ENCODE measurements around the gene SCGB1A1. TPM values are rescaled to one million over a fixed set of nuclear protein-coding genes. Genes with fewer than 3 reads are reported as not detected.
A peak's percentile ranks its signal among the peaks of the same experiment; 100 is the strongest.
"Not testable (repeated sequence)": the region's sequence is repeated elsewhere in the genome, so short reads cannot be mapped to it uniquely, and the experiment has no call there.

Gene SCGB1A1
- polyA plus RNA-seq, 4 donors = 4.6 to 11.2 TPM; not detected in 2

DNA sequence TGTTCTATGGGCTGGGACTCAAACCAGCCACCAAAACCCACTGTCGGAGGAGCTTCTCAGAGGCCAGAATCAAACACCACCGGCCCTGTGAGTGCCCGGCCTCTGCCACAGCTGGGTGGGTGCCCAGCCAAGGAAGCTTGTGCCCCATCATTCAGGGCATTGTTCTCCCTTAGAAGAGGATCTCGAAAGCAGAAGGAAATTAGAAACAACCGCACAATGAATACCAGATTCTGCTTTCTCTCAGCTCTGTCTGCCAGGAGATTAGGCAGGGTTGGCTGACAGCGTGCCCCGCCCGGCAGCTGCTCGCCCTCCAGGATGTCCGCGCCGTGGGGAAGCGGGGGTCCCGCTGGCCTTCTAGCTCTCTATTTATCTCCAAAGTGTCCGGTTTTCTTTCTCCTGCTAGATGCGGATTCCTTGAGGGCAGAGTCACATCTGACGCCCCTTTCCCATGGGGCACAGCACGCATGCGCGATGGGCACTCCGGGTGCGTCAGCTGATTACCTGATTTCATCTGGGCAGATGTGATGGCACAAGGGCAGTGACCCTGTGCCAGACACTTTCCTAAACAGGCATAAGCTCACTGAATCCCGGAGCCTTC lies 25.5 kb downstream of the SCGB1A1 start:
- no peaks in the 10 kb centered on the region for H3K36me3 ChIP-seq (ENCODE audit: control insufficient read depth in 3 of 3, insufficient read depth in 2 of 3, low read depth in 1 of 3, low read length in 3 of 3)
- no peaks in the 10 kb centered on the region for H3K27me3 ChIP-seq (ENCODE audit: control insufficient read depth in 3 of 3, insufficient read depth in 3 of 3, low read length in 3 of 3)
- H3K27ac ChIP-seq (ENCODE audit: low read depth in 1 of 3, low read length in 2 of 3) = peak overlapping the region; percentile 47 to 88 (median 66)
- FAIRE-seq = no peak
- H3K4me3 ChIP-seq (ENCODE audit: low read depth in 1 of 3, low read length in 3 of 3) = peak overlapping the region in 2 of 3 donors; percentile 10 to 18
- no peaks in the 10 kb centered on the region for H3K9me3 ChIP-seq (ENCODE audit: control insufficient read depth in 2 of 2, insufficient read depth in 1 of 2, low read depth in 1 of 2, low read length in 1 of 2)
- 30 to 45% (median 42%) methylated on average over 22 to 23 of the region's 23 CpGs for WGBS, 3 donors
- H3K4me1 ChIP-seq (ENCODE audit: control insufficient read depth in 3 of 3, insufficient read depth in 2 of 3, low read depth in 1 of 3, low read length in 2 of 3) = peaks cover 0 to 36% (median 7%) of the 10 kb centered on the region in 3 donors
- peak; percentile 51 to 75 for DNase-seq

DNA sequence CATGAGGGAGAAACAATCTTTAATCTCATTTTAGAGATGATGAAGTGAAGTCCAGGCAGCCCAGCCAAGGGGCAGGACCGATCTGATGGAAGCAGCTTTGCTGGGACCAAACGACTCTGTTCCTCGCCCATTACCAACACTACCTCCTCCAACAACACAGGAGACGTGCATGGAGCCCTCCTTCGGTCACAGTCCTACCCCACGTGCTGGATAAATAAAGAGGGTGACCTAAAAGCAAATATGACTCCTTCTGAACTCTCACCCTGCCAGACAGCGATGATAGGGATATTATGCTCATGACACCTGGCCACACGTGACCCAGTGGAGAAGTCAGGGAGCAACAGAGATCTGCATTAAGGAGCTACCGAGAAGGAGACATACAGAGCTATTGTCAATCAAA lies 26.0 kb downstream of the SCGB1A1 start:
- peak; percentile 51 to 67 for DNase-seq
- 31 to 50% (median 50%) methylated on average over 9 of the region's 9 CpGs for WGBS, 3 donors
- Histone ChIP-seq H3K4me3 (ENCODE audit: low read depth in 1 of 3, low read length in 3 of 3) (no peak overlapping the region), H3K36me3 (ENCODE audit: control insufficient read depth in 3 of 3, insufficient read depth in 2 of 3, low read depth in 1 of 3, low read length in 3 of 3) (no peaks in the 10 kb centered on the region), H3K27ac (ENCODE audit: low read depth in 1 of 3, low read length in 2 of 3) (peak overlapping the region in 2 of 3 donors; percentile 66 to 88), H3K9me3 (ENCODE audit: control insufficient read depth in 2 of 2, insufficient read depth in 1 of 2, low read depth in 1 of 2, low read length in 1 of 2) (no peaks in the 10 kb centered on the region), H3K4me1 (ENCODE audit: control insufficient read depth in 3 of 3, insufficient read depth in 2 of 3, low read depth in 1 of 3, low read length in 2 of 3) (peaks cover 0 to 35% (median 7%) of the 10 kb centered on the region in 3 donors), H3K27me3 (ENCODE audit: control insufficient read depth in 3 of 3, insufficient read depth in 3 of 3, low read length in 3 of 3) (no peaks in the 10 kb centered on the region)
- no peak for FAIRE-seq

DNA sequence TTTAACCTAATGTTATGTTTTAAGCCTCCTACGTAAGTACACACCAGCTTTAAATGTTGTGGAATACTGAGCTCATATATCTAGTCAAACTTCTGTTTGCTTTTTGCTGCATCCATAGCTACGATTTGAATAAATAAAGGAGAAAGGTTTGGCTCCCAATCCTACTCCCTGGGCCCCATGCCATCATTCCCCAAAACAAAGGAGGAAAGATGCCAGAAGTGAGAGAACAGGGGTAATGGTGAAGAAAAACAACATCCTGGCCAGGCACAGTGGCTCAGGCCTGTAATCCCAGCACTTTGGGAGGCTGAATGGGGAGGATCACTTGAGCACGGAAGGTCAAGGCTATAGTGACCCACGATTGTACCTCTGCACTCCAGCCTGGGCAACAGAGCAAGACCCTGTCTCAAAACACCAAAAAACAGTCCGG lies 26.5 kb downstream of the SCGB1A1 start:
- DNase-seq (peak in 1 of 2 donors; percentile 44), FAIRE-seq (no peak)
- peaks cover 0 to 34% (median 7%) of the 10 kb centered on the region in 3 donors for H3K4me1 ChIP-seq (ENCODE audit: control insufficient read depth in 3 of 3, insufficient read depth in 2 of 3, low read depth in 1 of 3, low read length in 2 of 3)
- H3K36me3 ChIP-seq (ENCODE audit: control insufficient read depth in 3 of 3, insufficient read depth in 2 of 3, low read depth in 1 of 3, low read length in 3 of 3) = no peaks in the 10 kb centered on the region
- H3K4me3 ChIP-seq (ENCODE audit: low read depth in 1 of 3, low read length in 3 of 3) = no peak overlapping the region
- WGBS, 3 donors = 63 to 69% (median 69%) methylated on average over 5 of the region's 5 CpGs
- peak overlapping the region in 2 of 3 donors; percentile 41 to 66 for H3K27ac ChIP-seq (ENCODE audit: low read depth in 1 of 3, low read length in 2 of 3)
- no peaks in the 10 kb centered on the region for H3K9me3 ChIP-seq (ENCODE audit: control insufficient read depth in 2 of 2, insufficient read depth in 1 of 2, low read depth in 1 of 2, low read length in 1 of 2)
- no peaks in the 10 kb centered on the region for H3K27me3 ChIP-seq (ENCODE audit: control insufficient read depth in 3 of 3, insufficient read depth in 3 of 3, low read length in 3 of 3)

DNA sequence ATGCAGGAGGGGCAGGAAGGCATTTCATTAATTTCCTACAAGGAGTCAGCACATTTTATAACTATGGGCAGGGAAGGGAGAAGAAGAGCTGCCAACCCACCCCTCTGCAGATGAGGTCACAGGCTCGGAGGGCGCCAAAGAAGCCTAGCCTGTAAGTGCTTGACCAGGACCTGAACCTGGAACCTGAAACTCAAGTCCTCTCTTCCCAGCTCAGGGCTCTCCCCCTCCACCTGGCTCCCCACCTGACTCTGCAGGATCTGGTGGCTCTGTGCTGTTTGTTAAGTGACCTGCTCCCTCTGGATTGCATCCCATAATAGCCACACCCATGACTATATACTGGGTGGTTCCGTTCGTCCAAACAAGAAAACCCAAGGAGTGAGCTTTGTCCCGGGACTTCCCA lies 27.3 kb downstream of the SCGB1A1 start:
- peak overlapping the region; percentile 37 to 66 (median 41) for H3K27ac ChIP-seq (ENCODE audit: low read depth in 1 of 3, low read length in 2 of 3)
- 18 to 54% (median 32%) methylated on average over 5 of the region's 5 CpGs for WGBS, 3 donors
- no peaks in the 10 kb centered on the region for H3K9me3 ChIP-seq (ENCODE audit: control insufficient read depth in 2 of 2, insufficient read depth in 1 of 2, low read depth in 1 of 2, low read length in 1 of 2)
- no peaks in the 10 kb centered on the region for H3K27me3 ChIP-seq (ENCODE audit: control insufficient read depth in 3 of 3, insufficient read depth in 3 of 3, low read length in 3 of 3)
- H3K4me1 ChIP-seq (ENCODE audit: control insufficient read depth in 3 of 3, insufficient read depth in 2 of 3, low read depth in 1 of 3, low read length in 2 of 3) = peaks cover 0 to 31% (median 7%) of the 10 kb centered on the region in 3 donors
- H3K4me3 ChIP-seq (ENCODE audit: low read depth in 1 of 3, low read length in 3 of 3) = no peak overlapping the region
- DNase-seq = peak; percentile 49 to 79
- H3K36me3 ChIP-seq (ENCODE audit: control insufficient read depth in 3 of 3, insufficient read depth in 2 of 3, low read depth in 1 of 3, low read length in 3 of 3) = no peaks in the 10 kb centered on the region
- FAIRE-seq = no peak

DNA sequence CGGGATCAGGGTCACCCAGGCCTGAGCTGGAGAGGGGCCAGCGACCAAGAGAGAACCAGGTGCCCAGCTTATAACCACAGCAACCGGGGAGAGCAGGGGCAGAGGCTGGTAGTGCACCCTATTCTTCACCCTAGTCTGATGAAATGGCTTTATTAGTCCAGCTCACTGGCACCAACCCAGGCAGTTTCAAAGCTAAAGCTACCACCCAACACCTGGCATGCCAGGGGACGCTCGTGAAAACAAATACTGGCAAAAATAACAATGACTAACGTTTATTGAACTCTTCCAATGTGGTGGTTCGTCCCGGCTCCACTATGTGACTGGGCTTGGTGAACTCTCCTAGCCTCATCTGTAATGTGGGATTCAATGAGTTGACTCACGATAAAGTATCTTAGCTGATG lies 30.6 kb downstream of the SCGB1A1 start:
- Histone ChIP-seq H3K36me3 (ENCODE audit: control insufficient read depth in 3 of 3, insufficient read depth in 2 of 3, low read depth in 1 of 3, low read length in 3 of 3) (no peaks in the 10 kb centered on the region), H3K4me3 (ENCODE audit: low read depth in 1 of 3, low read length in 3 of 3) (no peak overlapping the region), H3K27ac (ENCODE audit: low read depth in 1 of 3, low read length in 2 of 3) (no peak overlapping the region), H3K9me3 (ENCODE audit: control insufficient read depth in 2 of 2, insufficient read depth in 1 of 2, low read depth in 1 of 2, low read length in 1 of 2) (no peaks in the 10 kb centered on the region), H3K27me3 (ENCODE audit: control insufficient read depth in 3 of 3, insufficient read depth in 3 of 3, low read length in 3 of 3) (no peaks in the 10 kb centered on the region), H3K4me1 (ENCODE audit: control insufficient read depth in 3 of 3, insufficient read depth in 2 of 3, low read depth in 1 of 3, low read length in 2 of 3) (peaks cover 0 to 19% (median 4%) of the 10 kb centered on the region in 3 donors)
- FAIRE-seq (no peak), DNase-seq (no peak)
- 21 to 65% (median 39%) methylated on average over 9 of the region's 9 CpGs for WGBS, 3 donors

DNA sequence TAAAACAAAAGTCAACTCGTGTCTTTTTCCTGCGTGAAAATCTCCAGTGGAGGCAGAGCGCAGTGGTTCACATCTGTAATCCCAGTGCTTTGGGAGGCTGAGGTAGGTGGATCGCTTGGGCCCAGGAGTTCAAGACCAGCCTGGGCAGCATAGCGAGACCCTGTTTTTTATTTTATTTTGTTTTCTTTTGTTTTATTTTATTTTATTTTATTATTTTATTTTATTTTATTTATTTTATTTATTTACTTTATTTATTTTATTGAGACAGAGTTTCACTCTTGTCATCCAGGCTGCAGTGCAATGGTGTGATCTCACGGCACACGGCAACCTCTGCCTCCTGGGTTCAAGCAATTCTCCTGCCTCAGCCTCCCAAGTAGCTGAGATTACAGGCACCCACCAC lies 31.1 kb downstream of the SCGB1A1 start:
- H3K9me3 ChIP-seq (ENCODE audit: control insufficient read depth in 2 of 2, insufficient read depth in 1 of 2, low read depth in 1 of 2, low read length in 1 of 2); H3K4me3 ChIP-seq (ENCODE audit: low read depth in 1 of 3, low read length in 3 of 3); H3K27me3 ChIP-seq (ENCODE audit: control insufficient read depth in 3 of 3, insufficient read depth in 3 of 3, low read length in 3 of 3); H3K27ac ChIP-seq (ENCODE audit: low read depth in 1 of 3, low read length in 2 of 3); H3K36me3 ChIP-seq (ENCODE audit: control insufficient read depth in 3 of 3, insufficient read depth in 2 of 3, low read depth in 1 of 3, low read length in 3 of 3); DNase-seq; FAIRE-seq: not testable (repeated sequence)
- WGBS, 3 donors = 76 to 86% (median 86%) methylated on average over 7 of the region's 7 CpGs
- H3K4me1 ChIP-seq (ENCODE audit: control insufficient read depth in 3 of 3, insufficient read depth in 2 of 3, low read depth in 1 of 3, low read length in 2 of 3) = peaks cover 0 to 15% (median 0%) of the 10 kb centered on the region in 3 donors

DNA sequence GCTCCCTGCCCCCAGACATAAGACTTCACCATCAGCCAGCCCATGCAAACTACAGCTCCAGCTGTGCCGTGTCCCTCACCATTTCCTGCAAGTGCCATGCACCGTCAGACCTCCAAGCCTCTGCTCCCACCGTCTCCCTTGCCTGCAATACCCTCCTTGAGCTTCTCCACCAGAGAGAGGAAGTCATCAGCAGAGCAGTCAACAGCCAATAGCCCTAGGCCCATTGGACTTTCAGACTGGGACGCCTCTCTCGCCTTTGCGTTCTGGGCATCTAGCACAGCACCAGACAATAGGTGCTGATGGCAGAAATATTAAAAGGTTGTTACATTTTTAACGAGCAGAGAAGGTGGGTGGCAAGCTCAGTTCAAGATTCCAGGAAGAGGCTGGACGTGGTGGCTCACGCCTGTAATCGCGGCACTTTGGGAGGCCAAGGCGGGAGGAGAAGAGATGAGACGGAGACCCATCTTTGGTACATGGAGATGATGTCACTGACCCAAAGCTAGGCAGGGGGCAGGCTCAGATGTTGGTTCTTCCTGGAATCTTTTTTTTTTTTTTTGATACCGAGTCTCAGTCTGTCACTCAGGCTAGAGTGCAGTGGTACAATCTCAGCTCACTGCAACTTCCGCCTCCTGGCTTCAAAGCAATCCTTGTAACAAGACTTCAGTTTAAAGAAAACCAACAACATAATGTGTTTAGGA lies 31.9 kb downstream of the SCGB1A1 start:
- DNase-seq (no peak), FAIRE-seq (no peak)
- no peaks in the 10 kb centered on the region for H3K27me3 ChIP-seq (ENCODE audit: control insufficient read depth in 3 of 3, insufficient read depth in 3 of 3, low read length in 3 of 3)
- WGBS, 3 donors = 88 to 92% (median 91%) methylated on average over 15 of the region's 15 CpGs
- H3K9me3 ChIP-seq (ENCODE audit: control insufficient read depth in 2 of 2, insufficient read depth in 1 of 2, low read depth in 1 of 2, low read length in 1 of 2) = peaks cover 0 to under 1% of the 10 kb centered on the region in 2 donors
- H3K36me3 ChIP-seq (ENCODE audit: control insufficient read depth in 3 of 3, insufficient read depth in 2 of 3, low read depth in 1 of 3, low read length in 3 of 3) = no peaks in the 10 kb centered on the region
- peaks cover 0 to 7% (median 0%) of the 10 kb centered on the region in 3 donors for H3K4me1 ChIP-seq (ENCODE audit: control insufficient read depth in 3 of 3, insufficient read depth in 2 of 3, low read depth in 1 of 3, low read length in 2 of 3)
- no peak overlapping the region for H3K4me3 ChIP-seq (ENCODE audit: low read depth in 1 of 3, low read length in 3 of 3)
- no peak overlapping the region for H3K27ac ChIP-seq (ENCODE audit: low read depth in 1 of 3, low read length in 2 of 3)

DNA sequence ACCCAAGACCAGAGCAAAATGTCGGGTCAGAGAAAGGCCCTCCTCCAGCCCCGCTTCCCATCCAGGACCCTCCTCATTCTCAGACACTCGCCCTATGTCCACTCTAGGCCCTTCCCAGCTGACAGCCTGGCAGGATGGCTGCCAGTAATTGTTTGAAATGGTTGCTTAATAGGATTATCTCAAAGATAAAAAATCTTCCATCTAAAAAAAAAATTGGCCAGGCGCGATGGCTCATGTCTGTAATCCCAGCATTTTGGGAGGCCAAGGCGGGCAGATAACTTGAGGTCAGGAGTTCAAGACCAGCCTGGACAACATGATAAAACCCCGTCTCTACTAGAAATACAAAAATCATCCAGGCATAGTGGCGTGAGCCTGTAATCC lies 32.4 kb downstream of the SCGB1A1 start:
- WGBS, 3 donors = 81 to 91% (median 88%) methylated on average over 8 of the region's 8 CpGs
- no peak overlapping the region for H3K4me3 ChIP-seq (ENCODE audit: low read depth in 1 of 3, low read length in 3 of 3)
- H3K27me3 ChIP-seq (ENCODE audit: control insufficient read depth in 3 of 3, insufficient read depth in 3 of 3, low read length in 3 of 3) = no peaks in the 10 kb centered on the region
- H3K36me3 ChIP-seq (ENCODE audit: control insufficient read depth in 3 of 3, insufficient read depth in 2 of 3, low read depth in 1 of 3, low read length in 3 of 3) = no peaks in the 10 kb centered on the region
- no peak for FAIRE-seq
- no peak overlapping the region for H3K27ac ChIP-seq (ENCODE audit: low read depth in 1 of 3, low read length in 2 of 3)
- peaks cover 0 to 6% (median 0%) of the 10 kb centered on the region in 3 donors for H3K4me1 ChIP-seq (ENCODE audit: control insufficient read depth in 3 of 3, insufficient read depth in 2 of 3, low read depth in 1 of 3, low read length in 2 of 3)
- H3K9me3 ChIP-seq (ENCODE audit: control insufficient read depth in 2 of 2, insufficient read depth in 1 of 2, low read depth in 1 of 2, low read length in 1 of 2) = peaks cover 0 to 6% of the 10 kb centered on the region in 2 donors
- DNase-seq = no peak

All from small intestine (tissue), 7 donors.